PC-9 (cell line): ENCODE data around the gene ENO2. TPM values are rescaled to one million over a fixed set of nuclear protein-coding genes. Genes with fewer than 3 reads are reported as not detected.

Source experiments
- BruUV-seq: library from RNA; stranded (reverse); fragments of 400-500 nt; replicated peaks from 2 replicates; lab custom pipeline; 2021; lab: Mats Ljungman, UMichigan
- CTCF ChIA-PET: fragments of 300-600 bp; sonication (Branson Sonifier 250); formaldehyde crosslinking; loops from one replicate; lab custom pipeline; 2022; ENCODE audit warnings: antibody characterized with exemption; lab: Charles Lee
- POLR2A ChIA-PET: fragments of 300-600 bp; sonication (Branson Sonifier 250); formaldehyde crosslinking; loops from one replicate; lab custom pipeline; 2022; ENCODE audit warnings: antibody characterized with exemption; ENCODE audit not compliant: unreplicated experiment; lab: Charles Lee
- DNase-seq, 2 experiments: peaks; one replicate each; pipeline versions ENCODE4 v3.0.0 to v3.0.0-alpha.2; 2015 to 2022; ENCODE audit warnings: mixed read lengths in 1 of 2
- H2AFZ ChIP-seq: fragments of 200-600 bp; sonication (generic); 2 replicates; pipeline ENCODE4 v1.8.1; 2017; ENCODE audit warnings: antibody characterized with exemption
- H3F3A ChIP-seq: fragments of 200-600 bp; sonication (generic); 2 replicates; pipeline ENCODE4 v1.8.1; 2017; ENCODE audit warnings: antibody characterized with exemption, mild to moderate bottlenecking, low read depth; ENCODE audit not compliant: insufficient read depth
- H3K27ac ChIP-seq: fragments of 200-600 bp; sonication (generic); 2 replicates; pipeline ENCODE4 v1.6.1; 2016; ENCODE audit warnings: mixed run types
- H3K27me3 ChIP-seq: fragments of 200-600 bp; sonication (generic); 2 replicates; pipeline ENCODE4 v1.6.1; 2016; ENCODE audit warnings: low read depth, mixed run types; ENCODE audit not compliant: insufficient read depth
- H3K36me3 ChIP-seq: fragments of 200-600 bp; sonication (generic); 2 replicates; pipeline ENCODE4 v1.6.1; 2016; ENCODE audit warnings: low read depth, mixed run types
- H3K4me1 ChIP-seq: fragments of 200-600 bp; sonication (generic); replicated peaks from 2 replicates; pipeline ENCODE4 v1.6.1; 2016; ENCODE audit warnings: mixed run types; ENCODE audit not compliant: insufficient read depth
- H3K4me2 ChIP-seq: fragments of 200-600 bp; sonication (generic); 2 replicates; pipeline ENCODE4 v1.6.1; 2017; ENCODE audit warnings: mixed run types
- H3K4me3 ChIP-seq: fragments of 200-600 bp; sonication (generic); 2 replicates; pipeline ENCODE4 v1.6.1; 2016; ENCODE audit warnings: mixed run types
- H3K79me2 ChIP-seq: fragments of 200-600 bp; sonication (generic); 2 replicates; pipeline ENCODE4 v1.6.1; 2017; ENCODE audit warnings: low read depth, mixed run types
- H3K9me2 ChIP-seq: fragments of 200-600 bp; sonication (generic); 2 replicates; pipeline ENCODE4 v1.8.1; 2017; ENCODE audit warnings: mild to moderate bottlenecking; ENCODE audit not compliant: insufficient read depth
- H3K9me3 ChIP-seq: fragments of 200-600 bp; sonication (generic); 2 replicates; pipeline ENCODE4 v1.8.1; 2016; ENCODE audit warnings: low read depth; ENCODE audit not compliant: insufficient read depth
- H4K20me1 ChIP-seq: fragments of 200-600 bp; sonication (generic); 2 replicates; pipeline ENCODE4 v1.8.1; 2017; ENCODE audit not compliant: insufficient read depth
- CTCF ChIP-seq: fragments of 200-600 bp; sonication (generic); conservative IDR thresholded peaks from 2 replicates; pipeline ENCODE4 v1.6.1; 2017; ENCODE audit warnings: mixed run types, antibody characterized with exemption, mild to moderate bottlenecking, moderate library complexity
- EZH2 ChIP-seq: fragments of 200-600 bp; sonication (generic); IDR thresholded peaks from 2 replicates; pipeline ENCODE4 v1.8.0; 2017; ENCODE audit warnings: antibody characterized with exemption, low read depth
- intact Hi-C: fragments of 100-400 bp; cut with micrococcal nuclease; formaldehyde crosslinking; loops from one replicate; pipeline ENCODE4 v1.10.0; 2022; ENCODE audit not compliant: unreplicated experiment
- total RNA-seq: library from RNA; stranded (reverse); gene quantifications from 2 replicates; pipeline ENCODE4 v1.2.3, GENCODE V29; 2021

The ENO2 gene
- total RNA-seq, 1 experiment from 2014 or later = 38.8 TPM

- no peaks in the 10 kb centered on the region for H3K27me3 ChIP-seq
- peak overlapping the region; percentile 74 for H2AFZ ChIP-seq
- H3F3A ChIP-seq = peaks cover 66% of the 10 kb centered on the region
- H3K27ac ChIP-seq = peak overlapping the region; percentile 93
- peaks cover 24% of the 10 kb centered on the region; the same call in 1 of the 2 replicates for H3K36me3 ChIP-seq
- peaks cover 22% of the 10 kb centered on the region for H4K20me1 ChIP-seq
- intact Hi-C loops = loop anchor here (1.0 to 10.0 kb wide), 5 partner anchors 16 to 348 kb away; partner anchors contain the start of genes CDCA3, USP5 and ZNF384
- TF ChIP-seq EZH2 = no peak
- TF ChIP-seq CTCF = no peak
- BruUV-seq = no TSS peak
- peaks cover 45% of the 10 kb centered on the region for H3K79me2 ChIP-seq
- H3K9me2 ChIP-seq = no peaks in the 10 kb centered on the region
- peak; percentile 92 to 94 for DNase-seq
- ChIA-PET POLR2A (interaction anchor here (0.5 to 3.0 kb wide), 11 partner anchors 18 to 1281 kb away, joined by 3 to 54 read pairs (median 5); partner anchors contain the start of genes C12orf57, RNU7-1 and SPSB2), CTCF (interaction anchor here (0.5 to 3.2 kb wide), 6 partner anchors 17 to 146 kb away, joined by 3 to 47 read pairs (median 8); partner anchors contain the start of genes C12orf57, RNU7-1 and SPSB2)
- peak overlapping the region; percentile 97 for H3K4me2 ChIP-seq
- peak overlapping the region; percentile 98 for H3K4me3 ChIP-seq
- H3K4me1 ChIP-seq = peaks cover 45% of the 10 kb centered on the region
- no peaks in the 10 kb centered on the region for H3K9me3 ChIP-seq
Measured at GRCh38 chr12:6962285-6963015, 48.1 kb downstream of the ENO2 start.

- BruUV-seq = no TSS peak
- H3K27ac ChIP-seq = peak overlapping the region; percentile 93
- no peaks in the 10 kb centered on the region for H3K9me3 ChIP-seq
- peaks cover 73% of the 10 kb centered on the region for H3F3A ChIP-seq
- POLR2A ChIA-PET = interaction anchor here (0.5 to 3.0 kb wide), 7 partner anchors 17 to 592 kb away, joined by 4 to 54 read pairs (median 7); partner anchors contain the start of genes C12orf57 and RNU7-1
- peak overlapping the region; percentile 97 for H3K4me2 ChIP-seq
- peak overlapping the region; percentile 74 for H2AFZ ChIP-seq
- H3K79me2 ChIP-seq = peaks cover 52% of the 10 kb centered on the region
- CTCF ChIA-PET = interaction anchor here (0.6 to 3.2 kb wide), 8 partner anchors 18 to 145 kb away, joined by 3 to 47 read pairs (median 8); partner anchors contain the start of genes C12orf57, RNU7-1 and SPSB2
- peak; percentile 15; the same call in 1 of the 2 replicates for TF ChIP-seq CTCF
- no peak for TF ChIP-seq EZH2
- intact Hi-C loops = loop anchor here (1.0 to 10.0 kb wide), 4 partner anchors 111 to 348 kb away; partner anchors contain the start of genes CDCA3, USP5 and ZNF384
- H4K20me1 ChIP-seq = peaks cover 22% of the 10 kb centered on the region
- H3K4me3 ChIP-seq = peak overlapping the region; percentile 98
- peaks cover 29% of the 10 kb centered on the region for H3K36me3 ChIP-seq
- H3K27me3 ChIP-seq = no peaks in the 10 kb centered on the region
- peak; percentile 89 to 99 for DNase-seq
- peaks cover 45% of the 10 kb centered on the region for H3K4me1 ChIP-seq
- H3K9me2 ChIP-seq = no peaks in the 10 kb centered on the region
Measured at GRCh38 chr12:6963016-6963731, 48.8 kb downstream of the ENO2 start.
